GM23338 (cell line): ENCODE results near the gene PDXK. TPM values are rescaled to one million over a fixed set of nuclear protein-coding genes. Genes with fewer than 3 reads are reported as not detected.

ENCODE experiments used
- ATAC-seq: fragments of 200-7000 bp; cut with Tn5 transposase; 3 replicates; pipeline ENCODE4 v1.9.1; 2020
- DNase-seq: peaks from one replicate; pipeline ENCODE4 v3.0.0-alpha.2; 2015; ENCODE audit warnings: low spot score
- H2AFZ ChIP-seq: fragments of 200-600 bp; sonication (generic); 2 replicates; pipeline ENCODE4 v1.8.0; 2016; ENCODE audit warnings: antibody characterized with exemption, mild to moderate bottlenecking, moderate library complexity
- H3F3A ChIP-seq: fragments of 200-600 bp; sonication (generic); replicated peaks from 2 replicates; pipeline ENCODE4 v1.8.0; 2017; ENCODE audit warnings: antibody characterized with exemption, mixed run types, low read depth
- H3K27ac ChIP-seq: fragments of 200-600 bp; sonication (generic); 2 replicates; pipeline ENCODE4 v1.6.1; 2016; ENCODE audit warnings: low read depth
- H3K27me3 ChIP-seq: fragments of 200-600 bp; sonication (generic); 2 replicates; pipeline ENCODE4 v1.8.0; 2016; ENCODE audit warnings: mild to moderate bottlenecking, mixed run types, moderate library complexity; ENCODE audit not compliant: insufficient read depth
- H3K36me3 ChIP-seq: fragments of 200-600 bp; sonication (generic); 2 replicates; pipeline ENCODE4 v1.8.0; 2016; ENCODE audit warnings: mild to moderate bottlenecking; ENCODE audit not compliant: insufficient read depth
- H3K4me1 ChIP-seq: fragments of 200-600 bp; sonication (generic); 2 replicates; pipeline ENCODE4 v1.8.0; 2016; ENCODE audit warnings: mild to moderate bottlenecking, moderate library complexity; ENCODE audit not compliant: insufficient read depth
- H3K4me2 ChIP-seq: fragments of 200-600 bp; sonication (generic); 2 replicates; pipeline ENCODE4 v1.7.1; 2017; ENCODE audit warnings: mixed run types
- H3K4me3 ChIP-seq: fragments of 200-600 bp; sonication (generic); 2 replicates; pipeline ENCODE4 v1.6.1; 2016; ENCODE audit warnings: mixed run types
- H3K79me2 ChIP-seq: fragments of 200-600 bp; sonication (generic); replicated peaks from 2 replicates; pipeline ENCODE4 v1.8.0; 2017; ENCODE audit warnings: mild to moderate bottlenecking; ENCODE audit not compliant: insufficient read depth
- H3K9me2 ChIP-seq: fragments of 200-600 bp; sonication (generic); 2 replicates; pipeline ENCODE4 v1.8.0; 2017; ENCODE audit not compliant: insufficient read depth
- H4K20me1 ChIP-seq: fragments of 200-600 bp; sonication (generic); replicated peaks from 2 replicates; pipeline ENCODE4 v1.8.0; 2017; ENCODE audit warnings: mild to moderate bottlenecking; ENCODE audit not compliant: insufficient read depth
- H3K27ac Mint-ChIP-seq: 2 replicates; pipeline ENCODE4 v1.8.0; 2020; ENCODE audit warnings: inconsistent platforms, mild to moderate bottlenecking, moderate library complexity, mixed read lengths
- H3K27me3 Mint-ChIP-seq: 3 replicates; pipeline ENCODE4 v1.8.0; 2022; ENCODE audit warnings: low read depth, mild to moderate bottlenecking, moderate library complexity, mixed read lengths, inconsistent platforms; ENCODE audit not compliant: insufficient read depth, poor library complexity
- H3K36me3 Mint-ChIP-seq: 3 replicates; pipeline ENCODE4 v1.8.0; 2021; ENCODE audit warnings: low read depth, mild to moderate bottlenecking, inconsistent platforms, moderate library complexity, mixed read lengths
- H3K4me1 Mint-ChIP-seq: 3 replicates; pipeline ENCODE4 v1.8.0; 2020; ENCODE audit warnings: mild to moderate bottlenecking, inconsistent platforms, mixed read lengths
- H3K4me3 Mint-ChIP-seq: 3 replicates; pipeline ENCODE4 v1.8.0; 2021; ENCODE audit warnings: moderate library complexity, mild to moderate bottlenecking, inconsistent platforms, mixed read lengths
- H3K9me3 Mint-ChIP-seq: 3 replicates; pipeline ENCODE4 v1.8.0; 2020; ENCODE audit warnings: moderate library complexity, mild to moderate bottlenecking, inconsistent platforms, mixed read lengths
- EZH2 ChIP-seq: fragments of 200-600 bp; sonication (generic); IDR thresholded peaks from one replicate; pipeline ENCODE4 v1.8.0; 2017; ENCODE audit warnings: antibody characterized with exemption, mild to moderate bottlenecking, low read depth; ENCODE audit not compliant: unreplicated experiment
- POLR2AphosphoS5 ChIP-seq: IDR thresholded peaks from 2 replicates; pipeline ENCODE4 v1.6.1; 2016; ENCODE audit warnings: antibody characterized with exemption, low read depth
- ZNF114 ChIP-seq: fragments of 250-450 bp; sonication (Bioruptor Pico); IDR thresholded peaks from 2 replicates; pipeline ENCODE4 v1.5.0; 2020; ENCODE audit warnings: mild to moderate bottlenecking, moderate library complexity
- ZNF331 ChIP-seq: fragments of 250-450 bp; sonication (Bioruptor Pico); IDR thresholded peaks from 2 replicates; pipeline ENCODE4 v1.5.0; 2020; ENCODE audit warnings: low read depth, mild to moderate bottlenecking, moderate library complexity
- ZNF462 ChIP-seq: fragments of 250-450 bp; sonication (Bioruptor Pico); IDR thresholded peaks from 2 replicates; pipeline ENCODE4 v1.5.0; 2020; ENCODE audit warnings: mild to moderate bottlenecking, moderate library complexity
- polyA plus RNA-seq: library from polyadenylated mRNA; unstranded; fragments of >200 nt; fragmentation: Nextera tagmentation; extraction: Ambion mirVana; gene quantifications from 2 replicates; pipeline ENCODE4 v1.2.1, GENCODE V29; 2016
- total RNA-seq: library from RNA; depleted of rRNA; stranded (reverse); fragments of >200 nt; shearing (Covaris generic); gene quantifications from 2 replicates; pipeline ENCODE4 v1.2.3, GENCODE V29; 2014

PDXK gene
- total and polyA plus RNA-seq, 2 experiments from 2014 or later: 53.2 to 66.3 TPM

- Mint-ChIP-seq H3K9me3 (no peaks in the 10 kb centered on the region), H3K36me3 (0 out of 3 replicates have a peak, but pooled peaks cover 4% of the 10 kb centered on the region), H3K4me1 (peaks cover 13% of the 10 kb centered on the region), H3K27ac (no peak overlapping the region), H3K4me3 (no peak overlapping the region), H3K27me3 (peaks cover 3% of the 10 kb centered on the region)
- Histone ChIP-seq H4K20me1 (0 out of 2 replicates have a peak, but pooled peaks cover 3% of the 10 kb centered on the region), H3K4me2 (peak overlapping the region; percentile 38; the same call in 1 of the 2 replicates), H2AFZ (peak overlapping the region; percentile 12), H3K9me2 (no peaks in the 10 kb centered on the region), H3K4me1 (peaks cover 4% of the 10 kb centered on the region), H3K27me3 (no peaks in the 10 kb centered on the region), H3K79me2 (no peaks in the 10 kb centered on the region), H3K36me3 (no peaks in the 10 kb centered on the region), H3K27ac (0 out of 2 replicates have a peak overlapping the region, but pooled peaks have one; percentile 34), H3F3A (peaks cover 2% of the 10 kb centered on the region; the same call in 1 of the 2 replicates), H3K4me3 (no peak overlapping the region)
- TF ChIP-seq ZNF331 (no peak), POLR2AphosphoS5 (no peak), ZNF462 (CRISPR knock-in tag) (no peak), EZH2 (no peak)
- DNase-seq (no peak), ATAC-seq (peak; percentile 10)
Observed at GRCh38 chr21:43701936-43702784, 16.8 kb upstream of the PDXK start.

- Histone ChIP-seq H3K79me2 (no peaks in the 10 kb centered on the region), H3K4me3 (no peak overlapping the region), H3K9me2 (no peaks in the 10 kb centered on the region), H3K27ac (0 out of 2 replicates have a peak overlapping the region, but pooled peaks have one; percentile 34), H2AFZ (peak overlapping the region; percentile 12), H3F3A (peaks cover 2% of the 10 kb centered on the region; the same call in 1 of the 2 replicates), H3K4me1 (peaks cover 4% of the 10 kb centered on the region), H3K4me2 (peak overlapping the region; percentile 38; the same call in 1 of the 2 replicates), H3K36me3 (no peaks in the 10 kb centered on the region), H4K20me1 (0 out of 2 replicates have a peak, but pooled peaks cover 2% of the 10 kb centered on the region), H3K27me3 (no peaks in the 10 kb centered on the region)
- H3K9me3 Mint-ChIP-seq: no peaks in the 10 kb centered on the region
- H3K4me3 Mint-ChIP-seq: no peak overlapping the region
- ATAC-seq (peak; percentile 18), DNase-seq (peak; percentile 31)
- H3K4me1 Mint-ChIP-seq: peaks cover 13% of the 10 kb centered on the region
- 0 out of 3 replicates have a peak, but pooled peaks cover 2% of the 10 kb centered on the region for H3K36me3 Mint-ChIP-seq
- H3K27ac Mint-ChIP-seq: no peak overlapping the region
- TF ChIP-seq POLR2AphosphoS5: no peak
- no peak for TF ChIP-seq EZH2
- no peak for TF ChIP-seq ZNF114
- H3K27me3 Mint-ChIP-seq: peaks cover 3% of the 10 kb centered on the region
Observed at GRCh38 chr21:43702785-43703034, 16.2 kb upstream of the PDXK start.
